ENCODE results near the gene NUDCD3. TPM values are rescaled to one million over a fixed set of nuclear protein-coding genes. Genes with fewer than 3 reads are reported as not detected.

Gene NUDCD3
- total RNA-seq, 1 donor from 2014 or later, result 107 TPM

DNA sequence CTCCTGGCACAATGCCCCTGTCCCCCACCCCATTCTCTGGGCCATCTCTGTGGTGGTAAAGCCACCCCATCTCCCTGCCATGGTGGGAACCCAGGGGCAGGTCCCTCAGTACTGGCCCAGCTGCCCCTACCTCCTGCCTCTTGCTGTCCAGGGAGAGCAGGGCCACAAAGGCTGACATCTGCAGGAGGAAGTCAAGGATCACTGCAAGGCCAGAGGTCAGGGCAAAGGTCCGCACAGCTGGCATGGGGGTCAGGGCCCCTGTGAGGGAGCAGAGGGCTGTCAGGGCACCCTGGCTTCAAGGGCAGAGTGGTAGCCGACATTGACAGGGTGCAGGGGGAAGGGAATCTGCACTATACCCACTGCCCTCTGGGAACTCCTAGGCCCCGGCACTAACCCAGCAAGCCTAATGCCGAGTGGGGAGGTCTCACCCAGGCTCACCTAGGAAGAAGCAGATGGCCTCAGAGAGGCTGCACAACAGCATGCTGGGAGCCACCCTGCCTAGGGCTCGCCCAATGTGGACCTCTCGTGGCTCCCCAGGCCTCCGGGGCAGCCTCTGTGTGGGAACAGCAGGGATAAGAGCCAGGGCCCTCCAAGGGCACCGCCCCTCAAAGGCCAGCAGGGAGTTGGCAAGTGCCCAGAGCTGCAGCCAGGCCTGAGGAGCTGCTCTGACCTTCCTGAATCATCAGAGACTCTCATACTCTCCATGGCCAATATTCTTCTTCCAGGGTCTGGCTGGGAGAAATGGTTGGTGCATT, 43.0 kb upstream of the NUDCD3 start:
- no peak overlapping the region for H3K4me3 ChIP-seq
- intact Hi-C loops (cut with micrococcal nuclease), result no loop called here
- H3K36me3 ChIP-seq, result no peaks in the 10 kb centered on the region
- no peaks in the 10 kb centered on the region for H3K9me3 ChIP-seq (replicated peaks)
- TF ChIP-seq, protein P1, sequence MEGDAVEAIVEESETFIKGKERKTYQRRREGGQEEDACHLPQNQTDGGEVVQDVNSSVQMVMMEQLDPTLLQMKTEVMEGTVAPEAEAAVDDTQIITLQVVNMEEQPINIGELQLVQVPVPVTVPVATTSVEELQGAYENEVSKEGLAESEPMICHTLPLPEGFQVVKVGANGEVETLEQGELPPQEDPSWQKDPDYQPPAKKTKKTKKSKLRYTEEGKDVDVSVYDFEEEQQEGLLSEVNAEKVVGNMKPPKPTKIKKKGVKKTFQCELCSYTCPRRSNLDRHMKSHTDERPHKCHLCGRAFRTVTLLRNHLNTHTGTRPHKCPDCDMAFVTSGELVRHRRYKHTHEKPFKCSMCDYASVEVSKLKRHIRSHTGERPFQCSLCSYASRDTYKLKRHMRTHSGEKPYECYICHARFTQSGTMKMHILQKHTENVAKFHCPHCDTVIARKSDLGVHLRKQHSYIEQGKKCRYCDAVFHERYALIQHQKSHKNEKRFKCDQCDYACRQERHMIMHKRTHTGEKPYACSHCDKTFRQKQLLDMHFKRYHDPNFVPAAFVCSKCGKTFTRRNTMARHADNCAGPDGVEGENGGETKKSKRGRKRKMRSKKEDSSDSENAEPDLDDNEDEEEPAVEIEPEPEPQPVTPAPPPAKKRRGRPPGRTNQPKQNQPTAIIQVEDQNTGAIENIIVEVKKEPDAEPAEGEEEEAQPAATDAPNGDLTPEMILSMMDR (IDR thresholded peaks at IDR 0.05; ENCODE audit: borderline replicate concordance), result no peak
- H3K4me1 ChIP-seq, result no peaks in the 10 kb centered on the region
- H3K27ac ChIP-seq (replicated peaks), result no peak overlapping the region
- H3K27me3 ChIP-seq (ENCODE audit: low read depth), result no peaks in the 10 kb centered on the region
- no peak for DNase-seq

DNA sequence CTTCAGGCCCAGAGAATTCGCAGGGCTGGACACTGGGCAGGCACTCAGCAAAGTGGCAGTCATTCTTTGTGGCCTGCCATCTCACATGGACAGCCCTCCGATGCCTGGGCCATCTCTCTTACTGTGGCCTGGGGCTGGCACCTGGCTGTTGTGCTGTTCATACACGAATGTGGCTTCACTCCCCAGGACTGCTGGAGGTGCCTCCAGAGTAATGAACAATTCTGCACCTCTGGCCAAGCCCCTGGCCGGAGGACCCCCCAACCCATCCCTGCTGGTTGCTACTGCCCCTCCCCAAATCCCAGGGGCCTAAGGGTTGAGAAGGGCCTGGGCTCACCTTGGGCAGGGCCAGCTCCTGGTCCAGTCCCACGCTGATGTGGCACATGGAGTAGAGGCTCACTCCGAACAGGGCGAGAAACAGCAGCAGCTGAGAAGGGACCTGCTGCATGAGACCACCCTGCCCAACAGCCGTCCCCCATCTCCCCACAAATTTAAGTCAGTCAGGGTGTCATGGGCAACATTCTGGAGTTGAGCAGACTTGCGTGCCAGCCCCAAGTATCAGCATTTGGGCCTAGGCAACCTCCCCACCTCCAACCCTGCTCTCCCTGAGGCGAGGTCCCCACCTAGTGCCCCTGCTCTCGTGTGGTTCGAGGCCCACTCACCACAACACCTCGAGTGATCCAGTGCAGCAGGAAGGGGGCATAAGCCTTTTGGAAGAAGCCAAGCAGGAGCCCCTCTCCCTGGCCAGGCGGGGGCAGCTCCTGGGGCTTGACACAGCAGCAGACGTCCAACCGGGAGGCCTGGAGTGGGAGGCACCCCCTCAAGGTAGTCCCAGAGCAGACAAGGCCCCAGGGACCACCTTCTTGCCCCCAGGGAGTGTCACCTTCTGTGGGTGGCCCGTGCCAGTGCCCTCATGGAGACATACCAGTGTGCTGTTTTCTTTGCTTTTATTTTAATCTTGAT, 41.2 kb upstream of the NUDCD3 start:
- Histone ChIP-seq H3K36me3 (no peaks in the 10 kb centered on the region), H3K9me3 (replicated peaks) (peaks cover 15% of the 10 kb centered on the region), H3K4me3 (no peak overlapping the region), H3K4me1 (no peaks in the 10 kb centered on the region), H3K27ac (replicated peaks) (no peak overlapping the region), H3K27me3 (ENCODE audit: low read depth) (no peaks in the 10 kb centered on the region)
- intact Hi-C loops (cut with micrococcal nuclease), result no loop called here
- TF ChIP-seq, protein P1 (IDR thresholded peaks at IDR 0.05; ENCODE audit: borderline replicate concordance), result no peak
- no peak for DNase-seq

DNA sequence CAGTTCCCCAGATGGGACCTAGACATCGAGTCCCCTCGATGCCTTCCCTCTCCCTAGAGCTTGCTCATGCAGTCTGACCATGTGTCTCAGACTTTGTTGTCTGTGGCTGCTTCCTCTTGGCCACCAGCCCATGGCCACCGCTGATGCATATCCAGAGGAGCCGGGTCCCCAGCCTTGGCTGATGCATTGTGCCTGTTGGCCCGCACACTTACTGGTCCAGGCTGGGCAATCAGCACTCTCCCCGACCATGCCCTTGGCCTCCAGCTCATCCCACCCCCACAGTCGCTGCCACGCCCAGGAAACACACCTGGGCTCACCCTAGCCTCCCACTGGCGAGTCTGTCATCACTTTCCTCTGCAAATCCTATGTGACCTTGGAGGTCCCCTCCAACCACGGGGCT, 40.5 kb upstream of the NUDCD3 start:
- H3K27ac ChIP-seq (replicated peaks), result no peak overlapping the region
- H3K9me3 ChIP-seq (replicated peaks), result peaks cover 22% of the 10 kb centered on the region
- DNase-seq, result no peak
- intact Hi-C loops (cut with micrococcal nuclease), result no loop called here
- H3K4me1 ChIP-seq, result no peaks in the 10 kb centered on the region
- no peaks in the 10 kb centered on the region for H3K36me3 ChIP-seq
- H3K27me3 ChIP-seq (ENCODE audit: low read depth), result no peaks in the 10 kb centered on the region
- TF ChIP-seq, protein P1 (IDR thresholded peaks at IDR 0.05; ENCODE audit: borderline replicate concordance), result no peak
- no peak overlapping the region for H3K4me3 ChIP-seq

DNA sequence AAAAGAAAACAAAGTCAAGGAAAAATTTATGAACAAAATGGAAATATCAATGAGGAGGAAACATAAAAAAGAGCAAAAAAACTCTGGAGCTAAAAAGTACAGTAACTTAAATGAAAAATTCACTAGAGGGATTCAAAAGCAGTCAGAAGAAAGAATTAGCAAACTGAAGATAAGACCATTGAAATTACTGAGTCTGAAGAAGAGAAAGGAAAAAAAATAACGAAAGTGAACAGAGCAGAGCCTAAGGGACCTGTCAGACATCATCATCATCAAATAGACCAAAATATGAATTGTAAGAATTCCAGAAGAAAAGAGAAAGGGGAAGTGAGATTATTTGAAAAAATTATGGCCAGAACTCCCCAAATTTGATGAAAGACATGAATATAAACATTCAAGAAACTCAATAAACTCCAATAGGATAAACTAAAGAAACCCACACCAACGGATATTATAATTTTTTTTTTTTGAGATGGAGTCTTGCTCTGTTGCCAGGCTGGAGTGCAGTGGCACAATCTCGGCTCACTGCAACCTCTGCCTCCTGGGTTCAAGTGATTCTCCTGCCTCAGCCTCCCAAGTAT, 34.4 kb upstream of the NUDCD3 start:
- Histone ChIP-seq H3K9me3 (replicated peaks) (peaks cover 47% of the 10 kb centered on the region), H3K36me3 (no peaks in the 10 kb centered on the region)
- TF ChIP-seq, protein P1 (IDR thresholded peaks at IDR 0.05; ENCODE audit: borderline replicate concordance), result no peak

DNA sequence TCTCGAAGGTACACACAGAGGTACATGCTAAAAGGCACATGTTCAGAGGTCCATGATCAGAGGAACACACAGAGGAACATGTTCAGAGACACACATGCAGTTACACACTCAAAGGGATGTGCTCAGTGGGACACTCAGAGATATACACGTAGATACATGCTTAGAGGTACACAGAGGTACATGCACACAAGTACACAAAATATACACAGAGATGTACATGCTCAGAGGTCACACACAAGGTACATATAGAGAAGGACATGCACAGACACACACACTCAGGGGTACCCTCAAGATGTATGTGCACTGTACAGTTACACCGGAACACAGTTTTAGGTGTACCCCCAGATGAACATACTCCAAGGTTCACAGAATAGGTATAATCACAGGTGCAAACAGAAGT, 31.9 kb upstream of the NUDCD3 start:
- TF ChIP-seq, protein P1 (IDR thresholded peaks at IDR 0.05; ENCODE audit: borderline replicate concordance), result no peak
- intact Hi-C loops (cut with micrococcal nuclease), result no loop called here
- Histone ChIP-seq H3K27me3 (ENCODE audit: low read depth) (no peaks in the 10 kb centered on the region), H3K9me3 (replicated peaks) (peaks cover 38% of the 10 kb centered on the region), H3K4me1 (no peaks in the 10 kb centered on the region), H3K36me3 (no peaks in the 10 kb centered on the region), H3K4me3 (no peak overlapping the region), H3K27ac (replicated peaks) (no peak overlapping the region)
- DNase-seq, result no peak

More for the DNA sequence above, 34.4 kb upstream of the NUDCD3 start:
- H3K4me1 ChIP-seq, result no peaks in the 10 kb centered on the region
- H3K27ac ChIP-seq (replicated peaks), result no peak overlapping the region
- no peaks in the 10 kb centered on the region for H3K27me3 ChIP-seq (ENCODE audit: low read depth)
- DNase-seq, result no peak
- intact Hi-C loops (cut with micrococcal nuclease), result no loop called here
- H3K4me3 ChIP-seq, result no peak overlapping the region

Measured in left ventricle myocardium inferior (tissue), 1 donor.